Measurements from ENCODE around the gene PITX1.
A peak's percentile ranks its signal among the peaks of the same experiment; 100 is the strongest.

The PITX1 gene

DNA sequence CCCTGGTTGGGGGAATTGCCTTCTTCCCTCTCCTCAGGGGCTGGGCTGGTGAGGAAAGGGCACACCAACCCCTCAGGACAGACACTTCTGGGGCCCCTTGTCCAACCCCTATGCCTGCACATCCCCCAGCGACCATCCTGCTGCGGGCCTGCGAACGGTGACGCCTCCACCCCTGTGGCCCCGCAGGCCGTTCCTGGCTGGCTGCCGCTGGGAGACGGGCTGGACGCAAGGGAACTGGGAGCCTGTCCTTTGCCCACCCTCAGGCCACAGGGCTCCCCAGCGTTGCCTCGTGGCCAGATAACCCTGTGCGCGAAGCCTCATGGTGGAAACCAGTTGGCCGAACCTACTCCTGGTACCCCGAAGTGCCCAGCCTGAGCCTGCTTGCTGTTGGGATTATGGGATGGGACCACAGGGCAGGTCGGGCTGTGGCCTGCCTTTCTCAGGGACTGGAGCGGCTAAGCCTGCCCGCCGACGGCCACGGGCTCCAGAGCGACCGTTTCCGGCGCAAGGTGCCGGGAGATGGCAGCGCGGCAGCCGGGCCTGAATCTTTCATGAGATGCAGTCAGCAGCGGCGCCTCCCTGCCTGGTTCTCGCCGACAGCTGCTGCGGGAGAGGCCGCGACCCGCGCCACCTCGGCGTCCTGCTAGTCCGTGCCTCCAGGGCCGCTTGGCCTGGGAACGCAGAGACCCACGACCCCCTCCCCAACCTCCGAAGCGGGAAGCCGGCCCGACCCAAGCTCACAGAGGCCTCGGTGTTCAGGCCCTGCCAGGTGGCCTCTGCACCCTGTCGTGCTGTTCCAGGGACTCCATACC, 6.5 kb upstream of the PITX1 start:
- no peak for DNase-seq

DNA sequence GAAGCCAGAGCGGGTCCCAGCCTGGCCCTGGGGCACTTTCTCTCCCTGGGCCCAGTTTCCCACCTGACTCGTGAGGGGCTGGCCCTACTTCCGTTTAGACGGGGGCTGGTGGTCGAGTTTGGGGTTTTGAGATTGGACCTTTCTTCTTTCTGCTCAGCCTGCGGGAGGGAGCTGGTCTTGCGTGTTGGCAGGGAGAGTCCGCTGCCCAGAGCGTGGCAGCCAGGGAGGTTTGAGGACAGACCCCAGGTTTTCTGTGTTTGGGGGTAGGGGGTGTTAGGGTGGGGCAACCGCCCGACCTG, 6.0 kb upstream of the PITX1 start:
- no peak for DNase-seq

DNA sequence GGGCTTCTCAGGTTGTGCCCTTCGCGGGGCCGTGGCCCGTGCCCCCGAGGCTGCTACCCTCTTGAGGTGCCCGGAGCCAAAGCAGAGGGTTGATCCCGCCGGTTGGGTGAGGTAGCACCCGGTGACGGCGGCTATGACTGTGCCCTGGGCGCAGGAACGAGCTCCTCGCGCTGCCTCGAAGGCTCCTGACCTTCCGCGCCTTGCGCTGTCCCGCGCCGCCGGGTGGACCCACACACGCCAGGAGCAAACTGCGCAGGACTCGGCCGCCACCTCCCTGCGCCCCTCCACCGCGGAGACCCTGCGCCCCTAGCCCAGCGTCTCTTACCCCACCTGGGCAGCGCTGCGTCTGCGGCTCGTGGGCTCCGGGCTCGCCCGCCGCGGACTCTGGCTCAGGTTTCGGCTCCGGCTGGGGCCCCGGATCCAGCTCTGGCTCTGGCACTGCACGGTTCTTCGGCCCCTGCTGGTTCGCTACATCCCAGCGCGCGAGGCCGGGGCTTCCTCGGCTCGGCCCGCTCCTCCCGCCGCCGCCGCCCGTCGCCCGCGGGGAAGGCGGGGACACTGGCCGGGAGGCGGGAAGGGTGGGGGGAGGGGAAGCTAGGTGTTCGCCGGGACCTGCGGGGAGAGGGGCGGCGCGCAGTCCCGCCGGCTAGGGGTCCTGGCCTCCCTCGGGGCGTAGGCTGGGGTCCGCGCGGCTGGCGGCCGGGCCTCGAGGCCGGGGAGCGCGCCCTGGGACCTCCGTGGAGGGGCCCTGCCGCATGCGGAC, 5.4 kb upstream of the PITX1 start:
- DNase-seq: peak; percentile 47

- peak; percentile 20 for DNase-seq
Measured at GRCh38 chr5:135038813-135039270, 4.8 kb upstream of the PITX1 start.

DNA sequence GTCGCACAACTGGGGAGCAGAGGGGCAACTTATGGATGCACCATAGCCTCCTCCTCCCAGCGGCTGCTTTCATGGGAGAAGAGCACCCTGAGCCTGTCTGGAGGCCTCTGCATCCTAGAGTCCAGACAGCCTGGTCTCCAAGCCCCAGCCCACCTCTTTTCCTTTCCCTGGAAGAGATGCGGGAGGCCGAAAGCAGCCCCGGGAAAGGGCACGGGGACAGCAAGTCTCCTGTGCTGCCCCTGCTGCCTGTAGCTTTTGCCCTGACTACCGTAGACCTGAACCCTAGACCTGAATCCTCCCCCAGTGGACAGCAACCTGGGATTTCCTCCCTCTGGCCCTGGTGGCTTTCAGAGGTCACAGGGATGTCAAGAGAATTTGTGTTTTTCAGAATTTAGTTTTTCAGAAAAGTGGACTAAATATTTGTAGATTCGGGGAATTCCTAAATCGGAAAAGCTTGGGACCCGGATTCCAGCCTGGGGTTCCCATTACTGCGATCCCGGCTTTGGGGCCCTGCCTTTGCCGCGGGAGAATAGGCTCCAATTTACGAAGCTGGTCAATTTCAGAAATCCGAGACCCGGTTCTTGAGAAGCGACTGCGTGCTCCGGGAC, 4.3 kb upstream of the PITX1 start:
- peak; percentile 18 for DNase-seq

- DNase-seq: no peak
Measured at GRCh38 chr5:135037519-135038204, 3.6 kb upstream of the PITX1 start.

- no peak for DNase-seq
Measured at GRCh38 chr5:135036405-135036804, 2.4 kb upstream of the PITX1 start.

DNA sequence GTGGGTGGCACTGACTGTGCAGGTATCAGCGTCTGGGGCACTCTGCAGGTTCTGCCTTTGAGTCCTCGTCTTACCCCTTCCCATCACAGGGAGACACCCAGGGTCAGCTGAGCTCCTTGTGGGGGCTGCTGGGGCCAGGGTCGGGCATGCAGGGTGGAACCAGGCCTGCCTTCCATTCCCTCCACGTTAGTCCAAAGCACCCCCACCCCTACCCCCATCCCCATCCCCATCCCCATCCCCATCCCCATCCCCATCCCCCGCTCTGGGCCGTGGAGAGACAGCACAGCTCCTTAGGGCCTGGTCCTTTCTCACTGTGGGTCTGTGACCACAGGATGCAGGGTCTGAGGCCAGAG, 1.6 kb upstream of the PITX1 start:
- DNase-seq: no peak

- DNase-seq: peak; percentile 16
Measured at GRCh38 chr5:135034963-135035677, 1.1 kb upstream of the PITX1 start.

GRCh38 chr5:135034236-135034962, 371 bp upstream of the PITX1 start:
- DNase-seq: peak; percentile 87

- DNase-seq: peak; percentile 60
Measured at GRCh38 chr5:135032999-135033861, 798 bp downstream of the PITX1 start.

DNA sequence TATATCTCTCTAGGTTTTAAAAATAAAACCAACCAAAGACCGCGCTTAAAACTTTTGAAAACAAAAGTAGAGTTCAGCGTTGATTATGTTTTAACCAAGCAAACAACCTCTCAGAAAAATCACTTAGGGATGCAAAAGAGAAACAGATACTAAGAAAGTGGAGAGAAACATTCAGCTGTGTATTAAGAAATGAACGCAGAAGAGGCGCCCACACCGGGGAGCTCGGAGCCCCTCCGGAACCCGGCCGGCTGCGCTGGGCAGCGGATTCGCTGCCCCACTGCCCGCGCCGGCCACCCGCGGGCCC, 1.4 kb downstream of the PITX1 start:
- peak; percentile 9 for DNase-seq

DNA sequence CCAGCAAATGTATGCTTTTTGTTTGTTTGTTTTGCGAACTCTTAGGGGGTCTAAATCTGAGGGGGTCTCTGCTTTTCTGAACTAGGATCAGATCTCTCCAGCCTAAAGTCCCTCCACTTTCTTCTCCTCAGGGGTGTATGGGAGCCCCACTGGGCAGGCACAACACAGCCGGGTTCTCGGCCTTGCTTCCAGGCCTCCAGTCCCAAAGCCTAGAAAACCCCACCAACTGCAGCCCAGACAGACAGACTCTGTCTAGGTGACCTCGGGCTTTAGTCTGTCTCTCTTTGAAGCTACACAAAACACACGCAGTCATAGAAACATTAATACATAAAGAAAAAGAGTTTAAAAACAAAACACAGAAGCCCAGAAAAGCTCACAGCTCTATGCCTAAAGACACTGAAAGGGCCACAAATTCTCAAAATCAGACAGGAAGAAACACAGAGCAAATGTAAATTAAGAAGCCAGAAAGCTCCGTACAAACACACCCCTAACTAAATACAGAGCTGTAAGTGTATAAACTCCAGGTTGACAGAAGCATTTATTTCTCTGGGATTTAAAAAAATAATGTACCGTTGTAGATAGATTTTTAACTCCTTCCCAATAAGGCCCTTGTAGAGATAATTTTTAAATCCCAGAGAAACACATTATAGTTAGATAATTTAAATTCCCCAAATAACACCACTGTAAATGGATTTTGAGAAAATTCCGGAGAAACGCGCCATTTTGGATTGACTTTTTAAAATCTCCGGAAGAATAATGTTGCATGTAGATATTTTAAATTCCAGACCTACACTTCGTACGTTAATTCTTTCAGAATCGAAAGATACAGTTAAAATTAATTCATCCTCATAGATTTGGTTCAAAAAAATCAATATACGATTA, 2.0 kb downstream of the PITX1 start:
- peak; percentile 41 for DNase-seq

DNA sequence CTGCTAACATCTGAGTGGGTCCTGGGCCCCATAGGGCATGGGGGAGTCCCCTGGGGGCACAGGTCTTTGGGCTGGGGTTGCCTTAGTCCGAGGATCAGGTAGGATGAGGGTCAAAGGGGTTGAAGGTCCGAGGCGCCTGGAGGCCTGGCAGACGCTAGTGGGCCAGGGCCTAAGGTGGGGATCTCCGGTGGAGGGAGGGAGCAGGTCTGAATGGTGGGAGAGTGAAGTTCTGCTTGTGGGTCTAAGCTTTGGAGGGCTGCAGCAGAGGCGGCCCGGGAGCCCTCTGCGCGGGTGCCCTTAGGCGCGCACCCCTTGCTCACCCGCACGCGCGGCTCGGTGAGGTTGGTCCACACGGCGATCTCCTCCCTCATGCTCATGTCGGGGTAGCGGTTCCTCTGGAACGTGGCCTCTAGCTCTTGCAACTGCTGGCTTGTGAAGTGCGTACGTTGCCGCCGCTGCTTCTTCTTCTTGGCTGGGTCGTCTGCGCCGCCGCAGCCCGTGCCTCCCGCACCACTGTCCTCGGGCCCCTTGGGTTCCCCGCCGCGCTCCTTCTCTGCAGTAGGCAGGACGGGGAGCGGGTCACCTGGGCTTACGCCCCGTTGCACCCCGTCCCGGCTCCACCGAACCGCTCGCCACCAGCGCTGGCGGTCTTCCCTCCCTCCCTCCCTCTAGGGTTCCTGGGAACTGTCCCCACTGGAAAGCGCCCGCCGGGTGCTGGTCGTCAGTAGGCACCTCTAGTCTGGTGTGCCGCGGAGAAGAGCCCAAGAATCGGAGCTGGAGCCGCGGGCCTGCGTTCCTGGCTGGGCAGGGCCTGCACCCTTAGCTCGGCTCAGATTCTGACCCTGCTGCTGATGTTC, 2.8 kb downstream of the PITX1 start:
- peak; percentile 54 for DNase-seq

DNA sequence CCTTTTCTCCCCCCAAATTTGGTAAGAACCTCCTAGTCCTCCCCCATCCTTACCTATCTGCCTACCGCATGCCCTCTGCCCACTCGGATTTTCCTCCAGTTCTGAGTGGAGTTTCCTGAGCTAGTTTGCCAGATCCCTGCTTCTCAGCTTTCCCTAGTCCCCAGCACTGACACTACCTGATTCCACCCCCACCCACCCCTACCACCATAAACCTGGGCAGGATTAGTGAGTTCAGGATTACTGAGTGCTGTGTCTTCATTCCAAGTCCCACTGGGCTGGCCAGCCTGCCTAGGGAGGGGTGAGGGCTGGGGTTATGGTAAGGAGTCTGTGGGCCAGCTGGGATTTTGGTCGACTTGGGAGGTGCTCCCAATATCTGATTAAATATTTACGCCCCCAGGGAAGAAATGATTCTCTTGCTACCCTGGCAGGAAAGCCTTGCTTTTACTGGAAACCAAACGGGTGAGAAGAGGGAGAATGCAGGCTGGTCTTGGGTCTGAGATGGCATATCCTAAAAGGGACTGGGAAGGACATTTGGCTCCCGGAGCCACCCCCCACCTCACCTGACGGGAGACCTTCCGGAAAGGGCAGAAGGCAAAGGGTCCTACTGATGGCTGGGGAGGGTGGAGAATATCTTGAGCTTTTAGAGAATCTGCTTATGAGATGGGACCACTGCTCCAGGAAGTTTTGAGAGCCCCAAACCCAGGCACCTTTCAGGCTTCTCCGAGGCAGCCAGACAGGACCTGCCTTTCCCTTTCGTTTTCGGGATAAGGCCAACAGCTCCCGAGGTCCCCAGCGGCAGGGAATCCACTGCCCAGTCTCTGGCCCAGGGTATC, 3.7 kb downstream of the PITX1 start:
- peak; percentile 46 for DNase-seq

DNA sequence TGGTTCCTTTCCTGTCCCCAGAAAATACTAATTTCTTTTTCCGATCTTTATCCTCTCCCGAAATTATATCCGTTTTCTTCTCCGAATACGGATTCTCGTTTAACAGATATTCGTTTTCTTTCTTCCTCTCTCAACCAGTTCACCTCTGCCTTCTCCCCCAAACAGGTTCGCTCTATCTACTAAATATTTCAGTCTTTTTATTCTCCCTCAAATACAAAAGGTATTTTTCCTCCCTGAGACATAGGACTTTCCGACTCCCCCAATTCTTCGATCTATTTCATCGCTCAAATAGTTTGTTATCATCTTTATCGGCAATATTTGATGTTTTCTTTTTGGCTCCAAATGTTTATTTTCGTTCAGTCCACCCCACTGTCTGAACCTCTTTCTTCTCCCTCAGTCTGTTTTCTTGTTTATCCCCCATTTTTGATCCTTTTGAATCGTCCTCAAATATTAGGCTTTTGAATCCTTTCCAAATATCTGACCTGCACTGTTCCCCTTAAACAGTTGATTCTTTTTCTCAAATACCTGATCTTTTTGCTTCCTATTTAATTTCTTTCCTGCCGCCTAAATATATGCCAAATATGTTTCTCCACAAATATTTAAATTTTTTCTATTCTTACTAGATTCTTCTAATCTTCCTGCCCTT, 4.4 kb downstream of the PITX1 start:
- no peak for DNase-seq

GRCh38 chr5:135028791-135029476, 5.1 kb downstream of the PITX1 start:
- DNase-seq: peak; percentile 74

All from HCEC 1CT (cell line).